Measurements from ENCODE around the gene CYTH2. TPM values are rescaled to one million over a fixed set of nuclear protein-coding genes. Genes with fewer than 3 reads are reported as not detected.

CYTH2 gene
- polyA plus RNA-seq, 2 of the 4 experiments (the other 2 are of a cell fraction): 33.4 to 50.5 TPM

GRCh38 chr19:48455171-48455907 is 13.8 kb upstream of the CYTH2 start, which contains the start of gene KCNJ14:
Gene KCNJ14, plus strand, starts transcription at chr19:48455574. Its CDS starts 6,151 bp downstream, at chr19:48461725.
- no peak for TF ChIP-seq PHF8 (IDR thresholded peaks at IDR 0.05; ENCODE audit: borderline replicate concordance, low read depth)
- no peak for TF ChIP-seq HOXB13 (CRISPR knock-in tag; IDR thresholded peaks at IDR 0.05; ENCODE audit: low read depth)
- ChIA-PET CTCF (interaction anchor here (0.8 to 1.4 kb wide), 2 partner anchors 9 to 34 kb away, joined by 3 to 11 read pairs; partner anchors contain the start of gene GRWD1), POLR2A (interaction anchor here (1.0 kb wide), 1 partner anchor 9 kb away, joined by 6 read pairs; no protein-coding TSS in a partner anchor)
- ATAC-seq (no peak), DNase-seq (ENCODE audit: low read depth in 1 of 2, low spot score in 1 of 2) (no peak), FAIRE-seq (no peak)
- Histone ChIP-seq H3K27ac (no peak within 1 kb of the TSS), H3K9me3 (no peaks in the 10 kb centered on the region), H3K4me2 (no peak within 1 kb of the TSS), H3K4me3 (no peak within 1 kb of the TSS), H3K4me1 (no peaks in the 10 kb centered on the region)
- WGBS (ENCODE audit: missing lambda C conversion rate): 90% methylated on average over 16 of the region's 16 CpGs

DNA sequence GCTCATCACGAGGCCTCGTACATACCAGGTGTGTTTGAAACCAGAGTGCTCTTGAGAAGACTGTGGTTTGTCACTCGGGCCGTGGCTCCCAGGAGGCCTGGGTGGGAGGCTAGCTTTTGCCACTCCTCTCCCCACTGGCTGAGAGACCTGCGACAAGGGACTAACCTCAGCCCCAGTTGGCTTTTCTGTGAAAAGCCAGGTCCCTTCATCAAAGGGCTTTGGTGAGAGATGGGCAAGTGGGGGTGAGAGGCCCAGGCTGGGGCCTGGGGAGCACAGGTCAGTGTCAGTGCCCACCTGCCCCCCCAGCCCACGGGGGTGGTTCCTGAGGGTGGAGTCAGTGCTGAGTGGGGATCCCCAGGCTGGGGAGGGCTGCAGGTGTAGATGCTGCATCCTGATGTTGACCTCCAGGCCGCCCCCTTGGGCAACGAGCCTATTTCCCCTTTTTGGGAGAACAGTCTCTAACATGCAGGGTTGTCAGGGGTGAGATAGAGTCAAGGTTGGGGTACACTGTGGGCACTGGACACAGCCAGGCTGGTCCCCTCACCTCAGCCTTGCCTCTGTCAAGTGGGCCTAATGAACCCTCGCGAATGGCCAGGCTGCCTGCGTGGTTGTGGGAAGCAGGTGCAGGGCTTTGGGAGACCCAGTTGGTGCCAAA is 13.1 kb upstream of the CYTH2 start:
- FAIRE-seq: no peak
- DNase-seq (ENCODE audit: low read depth in 1 of 2, low spot score in 1 of 2): no peak
- TF ChIP-seq EHMT2 (IDR thresholded peaks at IDR 0.05; ENCODE audit: low read depth) (no peak), RARB (CRISPR knock-in tag; IDR thresholded peaks at IDR 0.05) (no peak), FOSB (CRISPR knock-in tag; IDR thresholded peaks at IDR 0.05) (no peak), ZC3H11A (IDR thresholded peaks at IDR 0.05) (no peak), TFCP2L1 (CRISPR knock-in tag; IDR thresholded peaks at IDR 0.05) (no peak), MYC (IDR thresholded peaks at IDR 0.05; ENCODE audit: borderline replicate concordance, low read length) (no peak), GATA3 (IDR thresholded peaks at IDR 0.05; ENCODE audit: borderline replicate concordance) (no peak)
- TF ChIP-seq, protein P1, sequence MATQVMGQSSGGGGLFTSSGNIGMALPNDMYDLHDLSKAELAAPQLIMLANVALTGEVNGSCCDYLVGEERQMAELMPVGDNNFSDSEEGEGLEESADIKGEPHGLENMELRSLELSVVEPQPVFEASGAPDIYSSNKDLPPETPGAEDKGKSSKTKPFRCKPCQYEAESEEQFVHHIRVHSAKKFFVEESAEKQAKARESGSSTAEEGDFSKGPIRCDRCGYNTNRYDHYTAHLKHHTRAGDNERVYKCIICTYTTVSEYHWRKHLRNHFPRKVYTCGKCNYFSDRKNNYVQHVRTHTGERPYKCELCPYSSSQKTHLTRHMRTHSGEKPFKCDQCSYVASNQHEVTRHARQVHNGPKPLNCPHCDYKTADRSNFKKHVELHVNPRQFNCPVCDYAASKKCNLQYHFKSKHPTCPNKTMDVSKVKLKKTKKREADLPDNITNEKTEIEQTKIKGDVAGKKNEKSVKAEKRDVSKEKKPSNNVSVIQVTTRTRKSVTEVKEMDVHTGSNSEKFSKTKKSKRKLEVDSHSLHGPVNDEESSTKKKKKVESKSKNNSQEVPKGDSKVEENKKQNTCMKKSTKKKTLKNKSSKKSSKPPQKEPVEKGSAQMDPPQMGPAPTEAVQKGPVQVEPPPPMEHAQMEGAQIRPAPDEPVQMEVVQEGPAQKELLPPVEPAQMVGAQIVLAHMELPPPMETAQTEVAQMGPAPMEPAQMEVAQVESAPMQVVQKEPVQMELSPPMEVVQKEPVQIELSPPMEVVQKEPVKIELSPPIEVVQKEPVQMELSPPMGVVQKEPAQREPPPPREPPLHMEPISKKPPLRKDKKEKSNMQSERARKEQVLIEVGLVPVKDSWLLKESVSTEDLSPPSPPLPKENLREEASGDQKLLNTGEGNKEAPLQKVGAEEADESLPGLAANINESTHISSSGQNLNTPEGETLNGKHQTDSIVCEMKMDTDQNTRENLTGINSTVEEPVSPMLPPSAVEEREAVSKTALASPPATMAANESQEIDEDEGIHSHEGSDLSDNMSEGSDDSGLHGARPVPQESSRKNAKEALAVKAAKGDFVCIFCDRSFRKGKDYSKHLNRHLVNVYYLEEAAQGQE (IDR thresholded peaks at IDR 0.05): no peak
- TF ChIP-seq, protein P2, sequence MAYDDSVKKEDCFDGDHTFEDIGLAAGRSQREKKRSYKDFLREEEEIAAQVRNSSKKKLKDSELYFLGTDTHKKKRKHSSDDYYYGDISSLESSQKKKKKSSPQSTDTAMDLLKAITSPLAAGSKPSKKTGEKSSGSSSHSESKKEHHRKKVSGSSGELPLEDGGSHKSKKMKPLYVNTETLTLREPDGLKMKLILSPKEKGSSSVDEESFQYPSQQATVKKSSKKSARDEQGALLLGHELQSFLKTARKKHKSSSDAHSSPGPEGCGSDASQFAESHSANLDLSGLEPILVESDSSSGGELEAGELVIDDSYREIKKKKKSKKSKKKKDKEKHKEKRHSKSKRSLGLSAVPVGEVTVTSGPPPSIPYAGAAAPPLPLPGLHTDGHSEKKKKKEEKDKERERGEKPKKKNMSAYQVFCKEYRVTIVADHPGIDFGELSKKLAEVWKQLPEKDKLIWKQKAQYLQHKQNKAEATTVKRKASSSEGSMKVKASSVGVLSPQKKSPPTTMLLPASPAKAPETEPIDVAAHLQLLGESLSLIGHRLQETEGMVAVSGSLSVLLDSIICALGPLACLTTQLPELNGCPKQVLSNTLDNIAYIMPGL (CRISPR knock-in tag; IDR thresholded peaks at IDR 0.05; ENCODE audit: borderline replicate concordance): no peak
- TF ChIP-seq, protein P3, sequence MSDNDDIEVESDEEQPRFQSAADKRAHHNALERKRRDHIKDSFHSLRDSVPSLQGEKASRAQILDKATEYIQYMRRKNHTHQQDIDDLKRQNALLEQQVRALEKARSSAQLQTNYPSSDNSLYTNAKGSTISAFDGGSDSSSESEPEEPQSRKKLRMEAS (IDR thresholded peaks at IDR 0.05): no peak
- Histone ChIP-seq H3K4me1 (no peaks in the 10 kb centered on the region), H3K4me2 (no peak overlapping the region), H3K9me3 (no peaks in the 10 kb centered on the region), H3K27ac (no peak overlapping the region), H3K4me3 (no peak overlapping the region)
- CTCF ChIA-PET: interaction anchor here (1.4 kb wide), 1 partner anchor 10 kb away, joined by 11 read pairs; the partner anchor contains the start of gene GRWD1
- POLR2A ChIA-PET: interaction anchor here (1.0 kb wide), 1 partner anchor 10 kb away, joined by 6 read pairs; no protein-coding TSS in a partner anchor
- WGBS (ENCODE audit: missing lambda C conversion rate): 95% methylated on average over 11 of the region's 11 CpGs
- no peak for ATAC-seq

DNA sequence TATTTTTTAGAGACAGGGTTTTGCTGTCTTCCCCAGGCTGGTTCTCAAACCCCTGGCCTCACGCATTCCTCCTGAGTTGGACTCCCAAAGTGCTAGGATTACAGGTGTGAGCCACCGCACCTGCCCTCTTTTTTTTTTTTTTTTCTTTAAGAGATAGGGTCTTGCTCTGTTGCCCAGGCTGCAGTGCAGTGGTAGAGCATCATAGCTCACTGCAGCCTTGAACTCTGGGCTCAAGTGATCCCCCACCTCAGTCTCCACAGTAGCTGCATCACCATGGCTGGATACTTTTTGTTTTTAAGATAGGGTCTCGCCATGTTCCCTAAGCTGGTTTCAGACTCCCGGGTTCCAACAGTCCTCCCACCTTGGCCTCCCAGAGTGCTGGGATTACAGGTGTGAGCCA is 12.3 kb upstream of the CYTH2 start:
- CTCF ChIA-PET: interaction anchor here (0.6 to 1.9 kb wide), 10 partner anchors 9 to 133 kb away, joined by 3 to 7 read pairs (median 4); partner anchors contain the start of gene GRWD1
- DNase-seq (ENCODE audit: low read depth in 1 of 2, low spot score in 1 of 2): no peak
- no peaks in the 10 kb centered on the region for H3K4me1 ChIP-seq
- ATAC-seq: no peak
- H3K4me3 ChIP-seq: no peak overlapping the region
- WGBS (ENCODE audit: missing lambda C conversion rate): 95% methylated on average over 4 of the region's 4 CpGs
- no peak overlapping the region for H3K27ac ChIP-seq
- no peaks in the 10 kb centered on the region for H3K9me3 ChIP-seq
- H3K4me2 ChIP-seq: no peak overlapping the region
- FAIRE-seq: no peak
- POLR2A ChIA-PET: interaction anchor here (0.7 to 1.1 kb wide), 2 partner anchors 138 to 163 kb away, joined by 3 to 4 read pairs; partner anchors contain the start of gene SPHK2
- TF ChIP-seq NR3C1 (IDR thresholded peaks at IDR 0.05) (no peak), RAD21 (conservative IDR thresholded peaks at IDR 0.05 in 1 of 2, IDR thresholded peaks at IDR 0.05 in 1 of 2) (no peak), CBX2 (IDR thresholded peaks at IDR 0.05; ENCODE audit: borderline replicate concordance, low read depth) (no peak), HOXB5 (CRISPR knock-in tag; IDR thresholded peaks at IDR 0.05) (no peak)

Measured in A549 (cell line).